Loucy (cell line): Measurements from ENCODE around the gene ACOXL.

Experiments
- H2AFZ ChIP-seq: fragments of 200-600 bp; sonication (generic); 2 replicates; pipeline ENCODE4 v1.6.0; 2016; ENCODE audit warnings: antibody characterized with exemption, mild to moderate bottlenecking, low read length, moderate library complexity
- H3F3A ChIP-seq: fragments of 200-600 bp; 2 replicates; pipeline ENCODE4 v1.6.0; 2016; ENCODE audit warnings: antibody characterized with exemption, low read depth, mild to moderate bottlenecking
- H3K27me3 ChIP-seq: fragments of 200-600 bp; sonication (generic); 2 replicates; pipeline ENCODE4 v1.6.1; 2014; ENCODE audit warnings: low read length, mild to moderate bottlenecking; ENCODE audit not compliant: insufficient read depth, poor library complexity, severe bottlenecking
- H3K36me3 ChIP-seq: fragments of 200-600 bp; sonication (generic); 2 replicates; pipeline ENCODE4 v1.6.1; 2016; ENCODE audit warnings: low read length; ENCODE audit not compliant: insufficient read depth
- H3K4me1 ChIP-seq: fragments of 200-600 bp; sonication (generic); 2 replicates; pipeline ENCODE4 v1.5.1; 2014; ENCODE audit warnings: low read length, mild to moderate bottlenecking; ENCODE audit not compliant: insufficient read depth, poor library complexity, severe bottlenecking
- H3K4me2 ChIP-seq: fragments of 200-600 bp; sonication (generic); 2 replicates; pipeline ENCODE4 v1.6.0; 2014; ENCODE audit warnings: antibody characterized with exemption, low read length, low read depth, mild to moderate bottlenecking; ENCODE audit not compliant: poor library complexity, severe bottlenecking
- H3K4me3 ChIP-seq: fragments of 200-600 bp; sonication (generic); 2 replicates; pipeline ENCODE4 v1.5.1; 2014; ENCODE audit warnings: low read length, mild to moderate bottlenecking, mixed read lengths; ENCODE audit not compliant: poor library complexity, severe bottlenecking
- H3K79me2 ChIP-seq: fragments of 200-600 bp; sonication (generic); 2 replicates; pipeline ENCODE4 v1.6.1; 2014; ENCODE audit warnings: low read length; ENCODE audit not compliant: insufficient read depth
- H3K9ac ChIP-seq: fragments of 200-600 bp; sonication (generic); 2 replicates; pipeline ENCODE4 v1.6.0; 2014; ENCODE audit warnings: mild to moderate bottlenecking, low read depth, low read length, moderate library complexity; ENCODE audit not compliant: poor library complexity, severe bottlenecking
- H3K9me2 ChIP-seq: fragments of 200-600 bp; sonication (generic); replicated peaks from 2 replicates; pipeline ENCODE4 v1.6.1; 2016; ENCODE audit warnings: low read depth, low read length, mixed read lengths
- H3K9me3 ChIP-seq: fragments of 200-600 bp; sonication (generic); 2 replicates; pipeline ENCODE4 v1.6.1; 2014; ENCODE audit warnings: mild to moderate bottlenecking, antibody characterized with exemption, low read length, low read depth; ENCODE audit not compliant: insufficient read depth
- H4K20me1 ChIP-seq: fragments of 200-600 bp; sonication (generic); 2 replicates; pipeline ENCODE4 v1.6.0; 2014; ENCODE audit warnings: antibody characterized with exemption, low read length, mild to moderate bottlenecking; ENCODE audit not compliant: insufficient read depth, poor library complexity, severe bottlenecking
- EZH2phosphoT487 ChIP-seq: fragments of 200-600 bp; IDR thresholded peaks from 2 replicates; pipeline ENCODE4 v1.6.1; 2018; ENCODE audit warnings: antibody characterized with exemption, mild to moderate bottlenecking, moderate library complexity, borderline replicate concordance
- TF ChIP-seq, protein P1 (sequence below): fragments of 200-600 bp; sonication (generic); conservative IDR thresholded peaks from 2 replicates; pipeline ENCODE4 v1.5.1; 2014; ENCODE audit warnings: mild to moderate bottlenecking, antibody characterized with exemption, low read length

ACOXL gene

DNA sequence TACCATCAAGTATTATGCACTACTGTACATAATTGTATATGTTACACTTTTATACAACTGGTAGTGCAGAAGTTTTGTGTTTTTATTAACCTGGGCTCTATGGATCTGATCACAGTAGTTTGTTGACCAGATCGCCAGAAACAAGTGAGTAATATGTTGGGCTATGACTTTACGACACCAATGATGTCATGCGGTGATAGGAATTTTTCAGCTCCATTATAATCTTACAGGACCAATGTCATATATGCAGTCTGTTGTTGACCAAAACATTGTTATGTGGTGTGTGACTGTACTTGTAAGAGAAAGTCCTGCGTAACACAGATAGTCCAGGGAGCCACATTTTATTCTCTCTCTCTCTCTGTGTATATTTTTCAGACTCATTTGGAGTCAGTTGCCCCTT, 4.5 kb upstream of the ACOXL start:
- Histone ChIP-seq H3K4me3 (no peak overlapping the region), H3K9me3 (no peaks in the 10 kb centered on the region), H3K79me2 (no peaks in the 10 kb centered on the region), H3K4me2 (no peak overlapping the region), H3K4me1 (peaks cover 6% of the 10 kb centered on the region), H4K20me1 (no peaks in the 10 kb centered on the region), H3K27me3 (no peaks in the 10 kb centered on the region), H3K9ac (no peak overlapping the region), H3K36me3 (no peaks in the 10 kb centered on the region), H3F3A (no peaks in the 10 kb centered on the region), H2AFZ (no peak overlapping the region), H3K9me2 (no peaks in the 10 kb centered on the region)
- TF ChIP-seq EZH2phosphoT487, result no peak
- TF ChIP-seq, protein P1, sequence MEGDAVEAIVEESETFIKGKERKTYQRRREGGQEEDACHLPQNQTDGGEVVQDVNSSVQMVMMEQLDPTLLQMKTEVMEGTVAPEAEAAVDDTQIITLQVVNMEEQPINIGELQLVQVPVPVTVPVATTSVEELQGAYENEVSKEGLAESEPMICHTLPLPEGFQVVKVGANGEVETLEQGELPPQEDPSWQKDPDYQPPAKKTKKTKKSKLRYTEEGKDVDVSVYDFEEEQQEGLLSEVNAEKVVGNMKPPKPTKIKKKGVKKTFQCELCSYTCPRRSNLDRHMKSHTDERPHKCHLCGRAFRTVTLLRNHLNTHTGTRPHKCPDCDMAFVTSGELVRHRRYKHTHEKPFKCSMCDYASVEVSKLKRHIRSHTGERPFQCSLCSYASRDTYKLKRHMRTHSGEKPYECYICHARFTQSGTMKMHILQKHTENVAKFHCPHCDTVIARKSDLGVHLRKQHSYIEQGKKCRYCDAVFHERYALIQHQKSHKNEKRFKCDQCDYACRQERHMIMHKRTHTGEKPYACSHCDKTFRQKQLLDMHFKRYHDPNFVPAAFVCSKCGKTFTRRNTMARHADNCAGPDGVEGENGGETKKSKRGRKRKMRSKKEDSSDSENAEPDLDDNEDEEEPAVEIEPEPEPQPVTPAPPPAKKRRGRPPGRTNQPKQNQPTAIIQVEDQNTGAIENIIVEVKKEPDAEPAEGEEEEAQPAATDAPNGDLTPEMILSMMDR, result no peak

DNA sequence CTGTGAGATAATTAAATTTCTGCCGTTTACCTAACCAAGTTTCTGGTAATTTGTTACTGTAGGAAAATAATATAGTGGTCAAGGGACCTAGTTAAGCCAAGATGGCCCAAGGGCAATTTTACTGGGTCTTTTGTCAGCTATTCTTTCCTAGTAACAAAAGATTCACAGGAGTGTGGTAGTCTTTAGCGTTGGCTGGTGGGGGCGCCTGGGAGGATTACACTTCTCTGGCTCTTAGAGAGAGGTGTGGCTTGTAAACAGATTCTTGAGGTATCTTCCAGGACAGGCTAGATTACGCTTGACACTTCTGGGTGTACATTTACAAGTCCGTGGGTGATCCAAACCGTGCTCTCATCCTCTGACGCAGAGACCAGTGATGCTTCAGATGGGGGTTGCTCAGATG, 3.3 kb upstream of the ACOXL start:
- no peak overlapping the region for H2AFZ ChIP-seq
- H3K27me3 ChIP-seq, result no peaks in the 10 kb centered on the region
- no peak overlapping the region for H3K9ac ChIP-seq
- H3K4me2 ChIP-seq, result no peak overlapping the region
- peaks cover 6% of the 10 kb centered on the region for H3K4me1 ChIP-seq
- no peaks in the 10 kb centered on the region for H3K9me2 ChIP-seq
- H3K4me3 ChIP-seq, result no peak overlapping the region
- no peaks in the 10 kb centered on the region for H3K79me2 ChIP-seq
- H3K9me3 ChIP-seq, result no peaks in the 10 kb centered on the region
- no peaks in the 10 kb centered on the region for H4K20me1 ChIP-seq
- TF ChIP-seq, protein P1, result no peak
- H3F3A ChIP-seq, result no peaks in the 10 kb centered on the region
- no peaks in the 10 kb centered on the region for H3K36me3 ChIP-seq

DNA sequence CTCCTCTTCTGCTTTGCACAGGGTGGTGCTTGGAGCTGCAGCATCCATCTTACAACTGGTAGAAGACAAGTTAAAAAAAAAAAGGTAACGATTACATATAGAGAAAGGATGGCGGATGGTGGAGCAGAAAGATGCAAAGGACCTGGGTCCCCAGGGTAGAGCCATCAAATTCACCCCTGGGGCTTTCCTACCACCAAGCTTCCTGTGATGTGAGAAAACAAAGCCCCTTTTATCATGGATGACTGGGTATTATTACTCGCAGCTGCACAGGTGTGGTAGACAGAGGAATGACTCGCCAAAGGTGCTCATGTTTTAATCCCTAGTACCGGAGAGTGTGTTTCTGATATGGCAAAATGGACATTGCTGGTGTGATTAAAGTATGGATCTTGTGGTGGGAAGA, 1.3 kb upstream of the ACOXL start:
- Histone ChIP-seq H3K27me3 (no peaks in the 10 kb centered on the region), H3K9me2 (no peaks in the 10 kb centered on the region), H3K36me3 (no peaks in the 10 kb centered on the region), H3K4me1 (peaks cover 4% of the 10 kb centered on the region), H3K9ac (no peak overlapping the region), H2AFZ (no peak overlapping the region), H4K20me1 (no peaks in the 10 kb centered on the region), H3K4me3 (no peak overlapping the region), H3K79me2 (no peaks in the 10 kb centered on the region), H3F3A (no peaks in the 10 kb centered on the region), H3K9me3 (no peaks in the 10 kb centered on the region), H3K4me2 (no peak overlapping the region)
- TF ChIP-seq, protein P1, result no peak
- TF ChIP-seq EZH2phosphoT487, result no peak
